Subcutaneous abdominal adipose tissue (tissue), 5 donors: ENCODE measurements around the gene TCP11L1.
"Not testable (repeated sequence)": the region's sequence is repeated elsewhere in the genome, so short reads cannot be mapped to it uniquely, and the experiment has no call there.

Experiments used
- H3K27ac ChIP-seq: one replicate; pipeline ENCODE4 v1.7.0; 2013; ENCODE audit warnings: low read depth, mild to moderate bottlenecking, inconsistent platforms, low read length, moderate library complexity
- H3K27me3 ChIP-seq, 5 donors: one replicate each; pipeline ENCODE4 v1.7.0; 2013; ENCODE audit warnings: low read length in 5 of 5, inconsistent platforms in 1 of 5; ENCODE audit not compliant: control insufficient read depth in 5 of 5, insufficient read depth in 4 of 5
- H3K36me3 ChIP-seq, 5 donors: one replicate each; pipeline ENCODE4 v1.7.0; 2013; ENCODE audit warnings: low read length in 5 of 5; ENCODE audit not compliant: control insufficient read depth in 5 of 5, insufficient read depth in 5 of 5
- H3K4me1 ChIP-seq, 5 donors: one replicate each; pipeline ENCODE4 v1.7.0; 2013; ENCODE audit warnings: low read length in 5 of 5, mild to moderate bottlenecking in 3 of 5, moderate library complexity in 1 of 5; ENCODE audit not compliant: control insufficient read depth in 5 of 5, insufficient read depth in 5 of 5
- H3K4me3 ChIP-seq, 5 donors: one replicate each; pipeline ENCODE4 v1.7.0; 2013; ENCODE audit warnings: low read length in 5 of 5, low read depth in 1 of 5
- H3K9ac ChIP-seq, 5 donors: one replicate each; pipeline ENCODE4 v1.7.0; 2013; ENCODE audit warnings: low read length in 5 of 5, mild to moderate bottlenecking in 4 of 5, moderate library complexity in 3 of 5
- H3K9me3 ChIP-seq, 5 donors: one replicate each; pipeline ENCODE4 v1.7.0; 2013; ENCODE audit warnings: low read length in 5 of 5; ENCODE audit not compliant: control insufficient read depth in 5 of 5
- donor health status: healthy.
- donor health status: healthy.
- donor health status: healthy.
- donor health status: healthy.
- donor health status: healthy.

The TCP11L1 gene

DNA sequence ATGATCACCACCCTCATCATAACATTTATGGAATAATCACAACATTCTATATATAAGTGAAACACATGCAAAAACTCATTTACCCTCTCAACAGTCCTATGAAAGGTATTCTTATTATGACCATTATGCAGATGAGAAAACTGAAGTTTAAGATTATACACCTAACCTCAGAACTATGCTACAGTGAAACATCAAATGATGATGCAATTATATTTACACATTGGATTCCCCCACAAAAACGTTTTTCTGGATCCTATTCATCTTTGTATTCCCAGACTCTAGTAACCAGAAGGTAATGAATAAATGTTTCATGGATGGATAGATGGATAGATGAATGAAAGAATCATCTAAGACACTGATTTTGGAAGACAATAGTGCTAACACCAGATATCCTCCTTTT lies 54.8 kb downstream of the TCP11L1 start:
- H3K9me3 ChIP-seq, result no peaks in the 10 kb centered on the region
- H3K27me3 ChIP-seq, result no peaks in the 10 kb centered on the region
- no peak overlapping the region for H3K9ac ChIP-seq
- no peak overlapping the region for H3K4me3 ChIP-seq
- no peaks in the 10 kb centered on the region for H3K4me1 ChIP-seq
- H3K36me3 ChIP-seq, result peaks cover 19 to 49% (median 33%) of the 10 kb centered on the region in 5 donors
- H3K27ac ChIP-seq, result no peak overlapping the region

GRCh38 chr11:33103836-33104235 lies 64.5 kb downstream of the TCP11L1 start:
- H3K36me3 ChIP-seq, result peaks cover 29 to 49% (median 38%) of the 10 kb centered on the region in 5 donors
- no peak overlapping the region for H3K27ac ChIP-seq
- H3K27me3 ChIP-seq, result no peaks in the 10 kb centered on the region
- no peaks in the 10 kb centered on the region for H3K9me3 ChIP-seq
- H3K4me1 ChIP-seq, result peaks cover 0 to 2% (median 0%) of the 10 kb centered on the region in 5 donors
- no peak overlapping the region for H3K9ac ChIP-seq
- H3K4me3 ChIP-seq, result no peak overlapping the region

DNA sequence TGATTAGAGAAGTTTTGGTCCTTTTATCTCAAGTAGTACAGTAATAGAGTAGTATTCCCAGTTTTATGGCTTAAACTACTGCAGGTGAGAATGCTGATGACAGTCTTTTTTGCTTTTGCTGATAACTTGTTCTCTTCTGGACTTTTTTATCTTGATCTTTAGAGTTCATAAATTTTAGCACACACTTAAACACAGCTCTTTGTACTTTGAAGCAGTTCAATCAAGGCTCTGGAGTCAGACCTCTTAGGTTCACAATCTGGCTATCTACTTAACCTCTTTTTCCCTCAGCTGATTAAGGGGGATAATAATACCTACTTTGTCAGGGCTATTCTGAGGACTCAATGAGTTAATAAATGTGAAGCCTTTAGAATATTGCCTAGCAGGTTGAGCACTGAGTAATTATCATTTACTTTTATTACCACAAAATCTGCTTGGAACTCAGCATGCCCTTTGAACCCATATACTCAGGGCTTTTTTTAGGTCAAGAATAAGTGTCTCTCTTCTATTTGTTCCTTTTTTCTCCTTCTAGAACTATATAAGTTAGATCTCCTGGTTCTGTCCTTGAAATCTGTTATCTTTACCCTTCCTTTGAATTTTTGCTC lies 70.0 kb downstream of the TCP11L1 start:
- peaks cover 5 to 15% (median 7%) of the 10 kb centered on the region in 5 donors for H3K36me3 ChIP-seq
- H3K27me3 ChIP-seq, result no peaks in the 10 kb centered on the region
- no peak overlapping the region for H3K4me3 ChIP-seq
- peaks cover 0 to 14% (median 0%) of the 10 kb centered on the region in 5 donors for H3K4me1 ChIP-seq
- H3K27ac ChIP-seq, result no peak overlapping the region
- H3K9ac ChIP-seq, result no peak overlapping the region
- H3K9me3 ChIP-seq, result no peaks in the 10 kb centered on the region

DNA sequence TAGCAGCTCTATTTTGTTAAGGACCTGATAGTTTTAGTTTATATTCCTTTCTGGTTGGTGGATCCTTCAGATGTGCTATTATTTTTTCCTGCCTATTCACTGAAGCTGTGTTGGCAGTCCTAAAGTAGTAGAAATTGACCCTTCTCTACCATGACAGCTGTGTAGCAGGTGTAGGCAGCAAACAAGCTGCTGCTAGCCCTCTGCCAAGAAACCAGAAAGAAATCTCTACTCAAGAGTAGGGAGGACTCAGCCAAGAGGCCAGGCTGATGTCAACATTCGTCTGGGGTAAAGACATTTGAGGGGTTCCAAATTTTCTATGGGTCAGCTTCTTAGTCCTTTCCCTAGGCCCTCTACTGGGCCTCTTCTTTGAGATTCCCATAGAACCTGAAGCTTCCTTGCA lies 70.7 kb downstream of the TCP11L1 start:
- H3K27me3 ChIP-seq, result no peaks in the 10 kb centered on the region
- H3K9me3 ChIP-seq, result no peaks in the 10 kb centered on the region
- peaks cover under 1 to 8% (median 3%) of the 10 kb centered on the region in 5 donors for H3K36me3 ChIP-seq
- H3K27ac ChIP-seq, result no peak overlapping the region
- H3K9ac ChIP-seq, result no peak overlapping the region
- peaks cover 0 to 14% (median 0%) of the 10 kb centered on the region in 5 donors for H3K4me1 ChIP-seq
- H3K4me3 ChIP-seq, result no peak overlapping the region

DNA sequence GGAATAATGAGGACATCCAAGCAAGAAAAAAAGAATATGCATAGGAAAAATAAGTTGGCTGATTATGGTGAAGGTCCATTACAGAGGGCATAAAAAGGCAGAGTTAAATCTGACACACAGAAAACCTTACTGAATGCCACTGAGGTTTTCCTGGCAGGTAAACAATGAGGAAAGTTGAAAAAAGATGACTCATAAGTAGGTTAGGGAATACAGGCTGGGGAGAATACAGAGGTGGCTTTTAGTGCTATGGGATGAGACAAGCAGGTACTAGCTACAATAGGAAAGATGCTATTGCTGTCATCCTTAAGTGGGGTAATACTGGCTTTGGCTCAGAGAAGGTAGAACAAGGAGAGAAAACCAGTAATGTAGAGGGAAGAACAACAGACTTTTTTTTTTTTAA lies 77.2 kb downstream of the TCP11L1 start:
- H3K36me3 ChIP-seq, result no peaks in the 10 kb centered on the region
- no peak overlapping the region for H3K4me3 ChIP-seq
- H3K9me3 ChIP-seq, result no peaks in the 10 kb centered on the region
- H3K27me3 ChIP-seq, result no peaks in the 10 kb centered on the region
- H3K4me1 ChIP-seq, result no peaks in the 10 kb centered on the region
- no peak overlapping the region for H3K27ac ChIP-seq
- H3K9ac ChIP-seq, result no peak overlapping the region

GRCh38 chr11:33122696-33123095 lies 83.3 kb downstream of the TCP11L1 start:
- H3K27ac ChIP-seq, H3K4me1 ChIP-seq, H3K27me3 ChIP-seq, H3K9ac ChIP-seq, H3K4me3 ChIP-seq, H3K36me3 ChIP-seq, H3K9me3 ChIP-seq: not testable (repeated sequence)
